Vagina (tissue), 2 donors: ENCODE results near the gene ITSN1.

Source experiments
- POLR2A ChIP-seq, 2 donors: fragments of 450-650 bp; IDR thresholded peaks; one replicate each; pipeline ENCODE4 v1.6.1; 2017; ENCODE audit warnings: antibody characterized with exemption in 2 of 2, mild to moderate bottlenecking in 2 of 2, moderate library complexity in 2 of 2
- POLR2AphosphoS5 ChIP-seq, 2 donors: sonication (generic); formaldehyde crosslinking; IDR thresholded peaks; one replicate each; pipeline ENCODE4 v1.9.0; 2017; ENCODE audit warnings: antibody characterized with exemption in 2 of 2, mild to moderate bottlenecking in 2 of 2, low read depth in 1 of 2; ENCODE audit not compliant: insufficient read depth in 1 of 2
- TF ChIP-seq, protein P1 (sequence below), 3 experiments: fragments of 450-650 bp in 2 of 3; fragments of 200-600 bp in 1 of 3; sonication (generic) in 1 of 3; IDR thresholded peaks; one replicate each; pipeline ENCODE4 v1.5.1; 2017 to 2019; ENCODE audit warnings: antibody characterized with exemption in 3 of 3, mild to moderate bottlenecking in 2 of 3, moderate library complexity in 2 of 3

DNA sequence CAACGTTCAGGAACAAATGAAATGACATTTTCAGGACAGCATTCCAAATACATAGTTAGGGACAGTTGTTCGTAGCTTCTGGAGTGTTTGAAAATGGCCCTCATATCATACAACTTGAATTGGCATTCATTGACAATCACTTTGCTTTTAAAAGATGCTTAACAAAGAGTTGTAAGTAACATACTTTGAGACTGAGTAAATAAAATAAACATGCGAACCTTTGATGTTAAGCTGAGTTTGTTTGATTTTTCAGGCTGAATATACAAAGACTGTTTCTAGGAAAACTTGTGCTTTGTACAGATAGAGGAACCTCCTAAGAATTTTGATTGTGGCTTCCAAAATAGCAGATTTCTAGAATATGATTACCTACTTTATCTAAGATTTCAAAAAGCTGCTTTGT, 45.3 kb downstream of the ITSN1 start:
- TF ChIP-seq, protein P1, sequence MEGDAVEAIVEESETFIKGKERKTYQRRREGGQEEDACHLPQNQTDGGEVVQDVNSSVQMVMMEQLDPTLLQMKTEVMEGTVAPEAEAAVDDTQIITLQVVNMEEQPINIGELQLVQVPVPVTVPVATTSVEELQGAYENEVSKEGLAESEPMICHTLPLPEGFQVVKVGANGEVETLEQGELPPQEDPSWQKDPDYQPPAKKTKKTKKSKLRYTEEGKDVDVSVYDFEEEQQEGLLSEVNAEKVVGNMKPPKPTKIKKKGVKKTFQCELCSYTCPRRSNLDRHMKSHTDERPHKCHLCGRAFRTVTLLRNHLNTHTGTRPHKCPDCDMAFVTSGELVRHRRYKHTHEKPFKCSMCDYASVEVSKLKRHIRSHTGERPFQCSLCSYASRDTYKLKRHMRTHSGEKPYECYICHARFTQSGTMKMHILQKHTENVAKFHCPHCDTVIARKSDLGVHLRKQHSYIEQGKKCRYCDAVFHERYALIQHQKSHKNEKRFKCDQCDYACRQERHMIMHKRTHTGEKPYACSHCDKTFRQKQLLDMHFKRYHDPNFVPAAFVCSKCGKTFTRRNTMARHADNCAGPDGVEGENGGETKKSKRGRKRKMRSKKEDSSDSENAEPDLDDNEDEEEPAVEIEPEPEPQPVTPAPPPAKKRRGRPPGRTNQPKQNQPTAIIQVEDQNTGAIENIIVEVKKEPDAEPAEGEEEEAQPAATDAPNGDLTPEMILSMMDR (IDR thresholded peaks at IDR 0.05) = no peak
- no peak for TF ChIP-seq POLR2AphosphoS5 (IDR thresholded peaks at IDR 0.05; ENCODE audit: insufficient read depth in 1 of 2, low read depth in 1 of 2)
- TF ChIP-seq POLR2A (IDR thresholded peaks at IDR 0.05) = no peak
